Panc1 (cell line): ENCODE results near the gene MSI2. TPM values are rescaled to one million over a fixed set of nuclear protein-coding genes. Genes with fewer than 3 reads are reported as not detected.

ENCODE experiments used
- ATAC-seq: fragments of 200-7000 bp; cut with Tn5 transposase; 2 replicates; pipeline ENCODE4 v1.9.1; 2020; ENCODE audit warnings: mild to moderate bottlenecking, moderate library complexity
- BruUV-seq: library from RNA; stranded (reverse); fragments of 400-500 nt; replicated peaks from 2 replicates; lab custom pipeline; 2021; lab: Mats Ljungman, UMichigan
- CTCF ChIA-PET: fragments of 300-600 bp; sonication (Branson Sonifier 250); formaldehyde crosslinking; loops from one replicate; lab custom pipeline; 2022; ENCODE audit warnings: antibody characterized with exemption; lab: Charles Lee
- POLR2A ChIA-PET: fragments of 300-600 bp; sonication (Branson Sonifier 250); formaldehyde crosslinking; loops from one replicate; lab custom pipeline; 2022; ENCODE audit warnings: antibody characterized with exemption; lab: Charles Lee
- DNase-seq: peaks from one replicate; pipeline ENCODE4 v3.0.0-alpha.2; 2010; ENCODE audit warnings: low read depth, low spot score
- H3K27ac ChIP-seq: 2 replicates; pipeline ENCODE4 v1.5.1; 2011; ENCODE audit warnings: mild to moderate bottlenecking, low read length, inconsistent platforms
- H3K27me3 ChIP-seq: fragments of 200-500 bp; sonication (Bioruptor generic); 2 replicates; pipeline ENCODE4 v1.6.0; 2014; ENCODE audit warnings: low read length, inconsistent platforms; ENCODE audit not compliant: control insufficient read depth, insufficient read depth
- H3K36me3 ChIP-seq: fragments of 200-500 bp; sonication (Bioruptor generic); 2 replicates; pipeline ENCODE4 v1.5.1; 2014; ENCODE audit warnings: inconsistent platforms, mild to moderate bottlenecking, low read length, moderate library complexity; ENCODE audit not compliant: control insufficient read depth, insufficient read depth
- H3K4me1 ChIP-seq: 2 replicates; pipeline ENCODE4 v1.5.1; 2011; ENCODE audit warnings: inconsistent platforms, mild to moderate bottlenecking, low read length, moderate library complexity; ENCODE audit not compliant: control insufficient read depth, insufficient read depth
- H3K4me3 ChIP-seq, 2 experiments: 2 replicates each; pipeline ENCODE4 v1.5.1; 2011 to 2012; ENCODE audit warnings: low read depth in 2 of 2, low read length in 2 of 2, mild to moderate bottlenecking in 2 of 2, inconsistent platforms in 1 of 2, moderate library complexity in 1 of 2
- H3K9me3 ChIP-seq: fragments of 200-500 bp; sonication (Bioruptor generic); 2 replicates; pipeline ENCODE4 v1.5.1; 2014; ENCODE audit warnings: low read depth, mild to moderate bottlenecking, inconsistent platforms, low read length, moderate library complexity; ENCODE audit not compliant: control insufficient read depth, insufficient read depth
- POLR2AphosphoS5 ChIP-seq: IDR thresholded peaks from 2 replicates; pipeline ENCODE4 v1.6.1; 2012; ENCODE audit warnings: mild to moderate bottlenecking, low read depth, low read length, moderate library complexity
- SIN3A ChIP-seq: IDR thresholded peaks from 2 replicates; pipeline ENCODE4 v1.6.1; 2012; ENCODE audit warnings: low read depth, mild to moderate bottlenecking, low read length, moderate library complexity, borderline replicate concordance; ENCODE audit not compliant: insufficient read depth
- TCF7L2 ChIP-seq: IDR thresholded peaks from 2 replicates; pipeline ENCODE4 v1.6.1; 2011; ENCODE audit warnings: mild to moderate bottlenecking, low read depth, low read length, inconsistent platforms
- in situ Hi-C: cut with HindIII; loops from 2 replicates; pipeline ENCODE4 v1.10.0; 2016; ENCODE audit warnings: low sequenced_read_pairs, low pct_unique_long_range_greater_than_20kb
- intact Hi-C: fragments of 100-400 bp; cut with micrococcal nuclease; formaldehyde crosslinking; loops from one replicate; pipeline ENCODE4 v1.10.0; 2022; ENCODE audit not compliant: unreplicated experiment
- total RNA-seq: library from RNA; stranded (reverse); gene quantifications from one replicate; pipeline ENCODE4 v1.2.1, GENCODE V29; 2021; ENCODE audit not compliant: unreplicated experiment
- TF ChIP-seq, protein P1 (sequence below): fragments of 450-650 bp; IDR thresholded peaks from 2 replicates; pipeline ENCODE4 v1.5.1; 2017; ENCODE audit warnings: mild to moderate bottlenecking
- TF ChIP-seq, protein P2 (sequence below), 2 experiments: IDR thresholded peaks; 2 replicates each; pipeline ENCODE4 v1.6.1; 2011 to 2012; ENCODE audit warnings: low read depth in 2 of 2, control low read depth in 1 of 2, low read length in 1 of 2, mild to moderate bottlenecking in 1 of 2, moderate library complexity in 1 of 2; ENCODE audit not compliant: insufficient read depth in 1 of 2

MSI2 gene
- total RNA-seq, 1 experiment from 2014 or later = 38.5 TPM

DNA sequence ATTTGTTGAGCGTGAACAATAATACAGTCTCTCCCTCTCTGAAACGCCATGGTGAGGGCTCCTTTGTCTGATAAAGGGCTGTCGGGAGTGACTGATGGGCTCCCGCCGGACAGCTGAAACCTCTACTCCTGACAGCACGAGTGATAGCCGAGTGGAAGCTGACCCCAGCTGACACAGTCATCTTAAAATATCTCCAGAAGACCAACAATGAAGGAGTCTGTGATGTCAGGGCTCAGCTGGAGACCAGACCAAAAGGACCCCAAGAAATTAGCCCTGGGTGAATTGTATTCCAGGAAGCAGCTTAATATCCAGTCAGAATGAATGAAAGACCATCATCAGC is 466.4 kb downstream of the MSI2 start:
- ATAC-seq (no peak), DNase-seq (no peak)
- Histone ChIP-seq H3K27ac (no peak overlapping the region), H3K4me1 (no peaks in the 10 kb centered on the region), H3K4me3 (no peak overlapping the region), H3K36me3 (peaks cover 2% of the 10 kb centered on the region; the same call in 1 of the 2 replicates), H3K9me3 (no peaks in the 10 kb centered on the region), H3K27me3 (peaks cover 17% of the 10 kb centered on the region)
- TF ChIP-seq TCF7L2 (no peak), SIN3A (no peak), POLR2AphosphoS5 (no peak)
- TF ChIP-seq, protein P1, sequence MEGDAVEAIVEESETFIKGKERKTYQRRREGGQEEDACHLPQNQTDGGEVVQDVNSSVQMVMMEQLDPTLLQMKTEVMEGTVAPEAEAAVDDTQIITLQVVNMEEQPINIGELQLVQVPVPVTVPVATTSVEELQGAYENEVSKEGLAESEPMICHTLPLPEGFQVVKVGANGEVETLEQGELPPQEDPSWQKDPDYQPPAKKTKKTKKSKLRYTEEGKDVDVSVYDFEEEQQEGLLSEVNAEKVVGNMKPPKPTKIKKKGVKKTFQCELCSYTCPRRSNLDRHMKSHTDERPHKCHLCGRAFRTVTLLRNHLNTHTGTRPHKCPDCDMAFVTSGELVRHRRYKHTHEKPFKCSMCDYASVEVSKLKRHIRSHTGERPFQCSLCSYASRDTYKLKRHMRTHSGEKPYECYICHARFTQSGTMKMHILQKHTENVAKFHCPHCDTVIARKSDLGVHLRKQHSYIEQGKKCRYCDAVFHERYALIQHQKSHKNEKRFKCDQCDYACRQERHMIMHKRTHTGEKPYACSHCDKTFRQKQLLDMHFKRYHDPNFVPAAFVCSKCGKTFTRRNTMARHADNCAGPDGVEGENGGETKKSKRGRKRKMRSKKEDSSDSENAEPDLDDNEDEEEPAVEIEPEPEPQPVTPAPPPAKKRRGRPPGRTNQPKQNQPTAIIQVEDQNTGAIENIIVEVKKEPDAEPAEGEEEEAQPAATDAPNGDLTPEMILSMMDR = no peak
- TF ChIP-seq, protein P2, sequence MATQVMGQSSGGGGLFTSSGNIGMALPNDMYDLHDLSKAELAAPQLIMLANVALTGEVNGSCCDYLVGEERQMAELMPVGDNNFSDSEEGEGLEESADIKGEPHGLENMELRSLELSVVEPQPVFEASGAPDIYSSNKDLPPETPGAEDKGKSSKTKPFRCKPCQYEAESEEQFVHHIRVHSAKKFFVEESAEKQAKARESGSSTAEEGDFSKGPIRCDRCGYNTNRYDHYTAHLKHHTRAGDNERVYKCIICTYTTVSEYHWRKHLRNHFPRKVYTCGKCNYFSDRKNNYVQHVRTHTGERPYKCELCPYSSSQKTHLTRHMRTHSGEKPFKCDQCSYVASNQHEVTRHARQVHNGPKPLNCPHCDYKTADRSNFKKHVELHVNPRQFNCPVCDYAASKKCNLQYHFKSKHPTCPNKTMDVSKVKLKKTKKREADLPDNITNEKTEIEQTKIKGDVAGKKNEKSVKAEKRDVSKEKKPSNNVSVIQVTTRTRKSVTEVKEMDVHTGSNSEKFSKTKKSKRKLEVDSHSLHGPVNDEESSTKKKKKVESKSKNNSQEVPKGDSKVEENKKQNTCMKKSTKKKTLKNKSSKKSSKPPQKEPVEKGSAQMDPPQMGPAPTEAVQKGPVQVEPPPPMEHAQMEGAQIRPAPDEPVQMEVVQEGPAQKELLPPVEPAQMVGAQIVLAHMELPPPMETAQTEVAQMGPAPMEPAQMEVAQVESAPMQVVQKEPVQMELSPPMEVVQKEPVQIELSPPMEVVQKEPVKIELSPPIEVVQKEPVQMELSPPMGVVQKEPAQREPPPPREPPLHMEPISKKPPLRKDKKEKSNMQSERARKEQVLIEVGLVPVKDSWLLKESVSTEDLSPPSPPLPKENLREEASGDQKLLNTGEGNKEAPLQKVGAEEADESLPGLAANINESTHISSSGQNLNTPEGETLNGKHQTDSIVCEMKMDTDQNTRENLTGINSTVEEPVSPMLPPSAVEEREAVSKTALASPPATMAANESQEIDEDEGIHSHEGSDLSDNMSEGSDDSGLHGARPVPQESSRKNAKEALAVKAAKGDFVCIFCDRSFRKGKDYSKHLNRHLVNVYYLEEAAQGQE (IDR thresholded peaks at IDR 0.05; ENCODE audit: insufficient read depth in 1 of 2, low read depth in 2 of 2, low read length in 1 of 2) = no peak
- intact Hi-C loops (no loop called here), in situ Hi-C loops (no loop called here)
- ChIA-PET CTCF (no interaction called here), POLR2A (no interaction called here)
- BruUV-seq = no TSS peak

DNA sequence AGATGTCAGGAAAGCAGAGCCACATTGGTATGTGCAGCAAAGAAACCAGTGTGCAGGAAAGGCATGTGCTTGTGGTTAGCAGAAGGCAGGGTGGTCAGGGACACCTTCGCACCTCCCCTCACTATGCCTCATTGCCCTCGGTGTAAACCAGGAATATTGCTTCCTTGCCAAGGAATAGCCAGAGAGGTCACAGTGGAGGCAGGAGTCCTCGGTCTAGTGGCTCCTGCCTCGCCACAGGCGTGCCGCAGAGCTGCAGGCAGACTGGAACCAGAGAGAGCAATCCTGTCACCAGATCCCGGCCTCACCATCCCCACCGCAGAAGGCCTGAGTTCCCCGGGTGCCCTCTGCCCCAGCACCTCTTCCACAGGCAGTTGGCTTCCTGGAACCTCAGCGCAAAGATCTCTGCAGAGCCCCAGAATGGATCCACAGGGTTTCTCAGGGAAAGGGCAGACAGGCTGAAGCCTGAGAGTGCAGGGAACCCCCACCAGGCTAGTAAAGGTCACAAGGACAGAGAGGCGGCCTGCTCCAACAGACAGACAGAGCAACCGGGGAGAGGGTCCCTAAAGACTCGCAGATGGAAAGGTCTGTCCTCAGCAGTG is 467.2 kb downstream of the MSI2 start:
- Histone ChIP-seq H3K4me3 (no peak overlapping the region), H3K27ac (no peak overlapping the region), H3K4me1 (no peaks in the 10 kb centered on the region), H3K9me3 (no peaks in the 10 kb centered on the region), H3K36me3 (peaks cover 2% of the 10 kb centered on the region; the same call in 1 of the 2 replicates), H3K27me3 (peaks cover 14% of the 10 kb centered on the region)
- TF ChIP-seq POLR2AphosphoS5 (no peak), TCF7L2 (no peak), SIN3A (no peak)
- TF ChIP-seq, protein P2 (IDR thresholded peaks at IDR 0.05; ENCODE audit: insufficient read depth in 1 of 2, low read depth in 2 of 2, low read length in 1 of 2) = no peak
- TF ChIP-seq, protein P1 = no peak
- ChIA-PET CTCF (no interaction called here), POLR2A (no interaction called here)
- no peak for ATAC-seq
- intact Hi-C loops (no loop called here), in situ Hi-C loops (no loop called here)
- no peak for DNase-seq
- no TSS peak for BruUV-seq
